Sigmoid colon (tissue), 4 donors: ENCODE data around the gene RACK1.

Experiments
- EP300 ChIP-seq, 4 donors: sonication (generic); formaldehyde crosslinking; IDR thresholded peaks; one replicate each; pipeline ENCODE4 v1.6.1; 2017; ENCODE audit warnings: antibody characterized with exemption in 4 of 4
- TF ChIP-seq, protein P1 (sequence below), 4 experiments: fragments of 450-650 bp in 3 of 4; fragments of 200-600 bp in 1 of 4; IDR thresholded peaks; one replicate each; pipeline ENCODE4 v1.5.1; 2016 to 2019; ENCODE audit warnings: antibody characterized with exemption in 4 of 4, mild to moderate bottlenecking in 3 of 4, moderate library complexity in 2 of 4

- TF ChIP-seq, protein P1, sequence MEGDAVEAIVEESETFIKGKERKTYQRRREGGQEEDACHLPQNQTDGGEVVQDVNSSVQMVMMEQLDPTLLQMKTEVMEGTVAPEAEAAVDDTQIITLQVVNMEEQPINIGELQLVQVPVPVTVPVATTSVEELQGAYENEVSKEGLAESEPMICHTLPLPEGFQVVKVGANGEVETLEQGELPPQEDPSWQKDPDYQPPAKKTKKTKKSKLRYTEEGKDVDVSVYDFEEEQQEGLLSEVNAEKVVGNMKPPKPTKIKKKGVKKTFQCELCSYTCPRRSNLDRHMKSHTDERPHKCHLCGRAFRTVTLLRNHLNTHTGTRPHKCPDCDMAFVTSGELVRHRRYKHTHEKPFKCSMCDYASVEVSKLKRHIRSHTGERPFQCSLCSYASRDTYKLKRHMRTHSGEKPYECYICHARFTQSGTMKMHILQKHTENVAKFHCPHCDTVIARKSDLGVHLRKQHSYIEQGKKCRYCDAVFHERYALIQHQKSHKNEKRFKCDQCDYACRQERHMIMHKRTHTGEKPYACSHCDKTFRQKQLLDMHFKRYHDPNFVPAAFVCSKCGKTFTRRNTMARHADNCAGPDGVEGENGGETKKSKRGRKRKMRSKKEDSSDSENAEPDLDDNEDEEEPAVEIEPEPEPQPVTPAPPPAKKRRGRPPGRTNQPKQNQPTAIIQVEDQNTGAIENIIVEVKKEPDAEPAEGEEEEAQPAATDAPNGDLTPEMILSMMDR (IDR thresholded peaks at IDR 0.05) = no peak
- no peak for TF ChIP-seq EP300 (IDR thresholded peaks at IDR 0.05)
These were observed 52.0 kb downstream of the RACK1 start for GRCh38 chr5:181191526-181192336.
